ENCODE data around the gene BRINP3.

Gene BRINP3

GRCh38 chr1:190327271-190327670 is 150.4 kb downstream of the BRINP3 start:
- in situ Hi-C loops (cut with MboI; ENCODE audit: low pct_unique_long_range_greater_than_20kb, low sequenced_read_pairs, unreplicated experiment), result no loop called here
- TF ChIP-seq CTCF (IDR thresholded peaks at IDR 0.05; ENCODE audit: extremely low read depth, insufficient read depth, missing control alignments), result no peak
- DNase-seq (ENCODE audit: low spot score), result no peak

- in situ Hi-C loops (cut with MboI; ENCODE audit: low pct_unique_long_range_greater_than_20kb, low sequenced_read_pairs, unreplicated experiment), result no loop called here
- DNase-seq (ENCODE audit: low spot score), result no peak
- TF ChIP-seq CTCF (IDR thresholded peaks at IDR 0.05; ENCODE audit: extremely low read depth, insufficient read depth, missing control alignments), result no peak
These were observed 154.1 kb downstream of the BRINP3 start for GRCh38 chr1:190323530-190323929.

- TF ChIP-seq CTCF (IDR thresholded peaks at IDR 0.05; ENCODE audit: extremely low read depth, insufficient read depth, missing control alignments), result no peak
- DNase-seq (ENCODE audit: low spot score), result no peak
- in situ Hi-C loops (cut with MboI; ENCODE audit: low pct_unique_long_range_greater_than_20kb, low sequenced_read_pairs, unreplicated experiment), result no loop called here
These were observed 155.4 kb downstream of the BRINP3 start for GRCh38 chr1:190322274-190322673.

GRCh38 chr1:190320952-190321351 is 156.7 kb downstream of the BRINP3 start:
- in situ Hi-C loops (cut with MboI; ENCODE audit: low pct_unique_long_range_greater_than_20kb, low sequenced_read_pairs, unreplicated experiment), result no loop called here
- DNase-seq (ENCODE audit: low spot score), result no peak
- TF ChIP-seq CTCF (IDR thresholded peaks at IDR 0.05; ENCODE audit: extremely low read depth, insufficient read depth, missing control alignments), result peak; percentile 20

GRCh38 chr1:190312763-190313162 is 164.9 kb downstream of the BRINP3 start:
- TF ChIP-seq CTCF (IDR thresholded peaks at IDR 0.05; ENCODE audit: extremely low read depth, insufficient read depth, missing control alignments), result no peak
- DNase-seq (ENCODE audit: low spot score), result no peak
- in situ Hi-C loops (cut with MboI; ENCODE audit: low pct_unique_long_range_greater_than_20kb, low sequenced_read_pairs, unreplicated experiment), result no loop called here

DNA sequence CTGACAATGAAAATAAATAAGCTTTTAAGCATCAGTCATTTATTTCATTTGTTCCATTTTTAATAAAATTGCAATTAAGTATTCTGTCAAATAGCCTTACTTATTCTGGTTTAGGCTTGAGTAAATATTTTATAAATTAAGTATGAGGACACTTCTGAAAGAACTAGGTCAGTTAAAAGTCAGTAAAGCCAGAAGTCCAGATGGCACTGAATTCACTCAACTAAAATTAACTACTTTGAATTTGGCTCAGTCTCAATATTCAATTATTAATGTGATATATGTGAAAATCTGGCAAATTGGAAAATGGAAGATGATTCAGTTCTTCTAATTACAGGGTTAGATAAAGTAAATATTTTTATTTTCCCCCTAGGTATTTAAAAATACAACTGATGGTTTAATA is 174.2 kb downstream of the BRINP3 start:
- in situ Hi-C loops (cut with MboI; ENCODE audit: low pct_unique_long_range_greater_than_20kb, low sequenced_read_pairs, unreplicated experiment), result no loop called here

More for the DNA sequence above, 174.2 kb downstream of the BRINP3 start:
- no peak for TF ChIP-seq CTCF (IDR thresholded peaks at IDR 0.05; ENCODE audit: extremely low read depth, insufficient read depth, missing control alignments)
- no peak for DNase-seq (ENCODE audit: low spot score)
